Lung (tissue), 12 donors: ENCODE measurements around the gene NACC2. TPM values are rescaled to one million over a fixed set of nuclear protein-coding genes. Genes with fewer than 3 reads are reported as not detected.

Source experiments
- ATAC-seq: fragments of 200-7000 bp; cut with Tn5 transposase; one replicate; pipeline ENCODE4 v1.9.1; 2020; ENCODE audit warnings: moderate number of reproducible peaks; ENCODE audit not compliant: insufficient read depth, low FRiP score
- DNase-seq, 3 donors: peaks; one replicate each; pipeline ENCODE4 v3.0.0-alpha.2; 2013 to 2017
- H3K27ac ChIP-seq, 2 donors: one replicate each; pipeline ENCODE4 v1.5.1; 2013; ENCODE audit warnings: mild to moderate bottlenecking in 2 of 2, moderate library complexity in 2 of 2, control low read depth in 1 of 2, inconsistent platforms in 1 of 2, low read depth in 1 of 2, low read length in 1 of 2
- H3K27me3 ChIP-seq, 3 donors: one replicate each; pipeline ENCODE4 v1.5.1; 2013; ENCODE audit warnings: low read length in 2 of 3; ENCODE audit not compliant: control insufficient read depth in 3 of 3, insufficient read depth in 3 of 3
- H3K36me3 ChIP-seq, 4 donors: one replicate each; pipeline ENCODE4 v1.5.1; 2013; ENCODE audit warnings: low read length in 4 of 4, mild to moderate bottlenecking in 1 of 4, moderate library complexity in 1 of 4; ENCODE audit not compliant: control insufficient read depth in 4 of 4, insufficient read depth in 4 of 4
- H3K4me1 ChIP-seq, 5 donors: one replicate each; pipeline ENCODE4 v1.5.1; 2013; ENCODE audit warnings: low read length in 5 of 5, mild to moderate bottlenecking in 2 of 5, moderate library complexity in 1 of 5; ENCODE audit not compliant: control insufficient read depth in 5 of 5, insufficient read depth in 5 of 5
- H3K4me3 ChIP-seq: one replicate; pipeline ENCODE4 v1.5.1; 2013; ENCODE audit warnings: mild to moderate bottlenecking, control low read depth, moderate library complexity
- H3K9ac ChIP-seq, 2 donors: one replicate each; pipeline ENCODE4 v1.5.1; 2013; ENCODE audit warnings: low read length in 2 of 2, control low read depth in 1 of 2; ENCODE audit not compliant: insufficient read depth in 1 of 2
- H3K9me3 ChIP-seq, 4 donors: one replicate each; pipeline ENCODE4 v1.5.1; 2013; ENCODE audit warnings: low read length in 3 of 4, mild to moderate bottlenecking in 1 of 4, moderate library complexity in 1 of 4; ENCODE audit not compliant: control insufficient read depth in 4 of 4, insufficient read depth in 3 of 4
- WGBS, 2 donors: extraction: QIAGEN DNeasy Blood & Tissue Kit; methylation state at CpG; one replicate each; pipeline ENCODE4 v1.1.7; 2013; 5-methylcytosine and 5-hydroxymethylcytosine counted together
- polyA plus RNA-seq, 2 donors: library from polyadenylated mRNA; stranded (reverse); fragments of 200-250 nt; gene quantifications; one replicate each; pipeline ENCODE4 v1.2.1, GENCODE V29; 2013
- total RNA-seq, 2 donors: library from RNA; depleted of rRNA in 1 of 2; stranded (reverse); fragments of >200 nt in 1 of 2; gene quantifications; one replicate each; pipeline ENCODE4 v1.2.1, GENCODE V29; 2014 to 2021
- TF ChIP-seq, protein P1 (sequence below): IDR thresholded peaks from 2 replicates; pipeline ENCODE4 v1.5.1; 2012; ENCODE audit warnings: mild to moderate bottlenecking; ENCODE audit errors: control extremely low read depth, extremely low read depth
- donor health status: control.
- donor health status: control.
- donor health status: Bipolar disorder and iron deficiency.
- donor health status: healthy.
- donor health status: DM: yes; HTN: yes; CAD: no.

The NACC2 gene
- total and polyA plus RNA-seq, 4 donors: 5.9 to 32.7 (median 10.5) TPM

DNA sequence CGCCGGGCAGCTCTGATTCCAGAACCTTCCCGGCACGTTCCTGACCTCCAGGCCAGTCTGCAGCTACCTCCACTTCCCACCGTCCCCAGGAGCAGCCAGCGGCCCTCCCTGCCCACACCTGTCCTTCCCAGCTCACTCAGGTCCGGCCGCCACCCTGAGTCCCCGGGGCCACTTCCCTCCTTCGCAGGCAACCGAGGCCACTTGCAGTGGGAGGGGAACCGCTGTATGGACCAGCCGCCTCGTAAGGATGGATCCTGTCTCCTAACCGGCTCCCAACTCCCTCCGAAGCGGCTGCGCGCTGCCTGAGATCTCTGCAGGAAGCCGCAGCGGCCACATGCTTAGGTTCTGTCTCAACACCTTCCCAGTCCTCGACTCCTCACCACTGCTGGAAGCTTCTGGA is 16.1 kb upstream of the NACC2 start:
- 90 to 94% methylated on average over 22 of the region's 22 CpGs for WGBS, 2 donors
- peaks cover 6 to 33% (median 12%) of the 10 kb centered on the region in 5 donors for H3K4me1 ChIP-seq
- H3K9me3 ChIP-seq: no peaks in the 10 kb centered on the region
- peaks cover 0 to 11% (median 6%) of the 10 kb centered on the region in 4 donors for H3K36me3 ChIP-seq
- ATAC-seq: no peak
- H3K27me3 ChIP-seq: peaks cover 0 to 3% (median 0%) of the 10 kb centered on the region in 3 donors
- H3K27ac ChIP-seq: no peak overlapping the region
- TF ChIP-seq, protein P1, sequence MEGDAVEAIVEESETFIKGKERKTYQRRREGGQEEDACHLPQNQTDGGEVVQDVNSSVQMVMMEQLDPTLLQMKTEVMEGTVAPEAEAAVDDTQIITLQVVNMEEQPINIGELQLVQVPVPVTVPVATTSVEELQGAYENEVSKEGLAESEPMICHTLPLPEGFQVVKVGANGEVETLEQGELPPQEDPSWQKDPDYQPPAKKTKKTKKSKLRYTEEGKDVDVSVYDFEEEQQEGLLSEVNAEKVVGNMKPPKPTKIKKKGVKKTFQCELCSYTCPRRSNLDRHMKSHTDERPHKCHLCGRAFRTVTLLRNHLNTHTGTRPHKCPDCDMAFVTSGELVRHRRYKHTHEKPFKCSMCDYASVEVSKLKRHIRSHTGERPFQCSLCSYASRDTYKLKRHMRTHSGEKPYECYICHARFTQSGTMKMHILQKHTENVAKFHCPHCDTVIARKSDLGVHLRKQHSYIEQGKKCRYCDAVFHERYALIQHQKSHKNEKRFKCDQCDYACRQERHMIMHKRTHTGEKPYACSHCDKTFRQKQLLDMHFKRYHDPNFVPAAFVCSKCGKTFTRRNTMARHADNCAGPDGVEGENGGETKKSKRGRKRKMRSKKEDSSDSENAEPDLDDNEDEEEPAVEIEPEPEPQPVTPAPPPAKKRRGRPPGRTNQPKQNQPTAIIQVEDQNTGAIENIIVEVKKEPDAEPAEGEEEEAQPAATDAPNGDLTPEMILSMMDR: no peak
- H3K4me3 ChIP-seq: no peak overlapping the region
- no peak overlapping the region for H3K9ac ChIP-seq
- no peak for DNase-seq

DNA sequence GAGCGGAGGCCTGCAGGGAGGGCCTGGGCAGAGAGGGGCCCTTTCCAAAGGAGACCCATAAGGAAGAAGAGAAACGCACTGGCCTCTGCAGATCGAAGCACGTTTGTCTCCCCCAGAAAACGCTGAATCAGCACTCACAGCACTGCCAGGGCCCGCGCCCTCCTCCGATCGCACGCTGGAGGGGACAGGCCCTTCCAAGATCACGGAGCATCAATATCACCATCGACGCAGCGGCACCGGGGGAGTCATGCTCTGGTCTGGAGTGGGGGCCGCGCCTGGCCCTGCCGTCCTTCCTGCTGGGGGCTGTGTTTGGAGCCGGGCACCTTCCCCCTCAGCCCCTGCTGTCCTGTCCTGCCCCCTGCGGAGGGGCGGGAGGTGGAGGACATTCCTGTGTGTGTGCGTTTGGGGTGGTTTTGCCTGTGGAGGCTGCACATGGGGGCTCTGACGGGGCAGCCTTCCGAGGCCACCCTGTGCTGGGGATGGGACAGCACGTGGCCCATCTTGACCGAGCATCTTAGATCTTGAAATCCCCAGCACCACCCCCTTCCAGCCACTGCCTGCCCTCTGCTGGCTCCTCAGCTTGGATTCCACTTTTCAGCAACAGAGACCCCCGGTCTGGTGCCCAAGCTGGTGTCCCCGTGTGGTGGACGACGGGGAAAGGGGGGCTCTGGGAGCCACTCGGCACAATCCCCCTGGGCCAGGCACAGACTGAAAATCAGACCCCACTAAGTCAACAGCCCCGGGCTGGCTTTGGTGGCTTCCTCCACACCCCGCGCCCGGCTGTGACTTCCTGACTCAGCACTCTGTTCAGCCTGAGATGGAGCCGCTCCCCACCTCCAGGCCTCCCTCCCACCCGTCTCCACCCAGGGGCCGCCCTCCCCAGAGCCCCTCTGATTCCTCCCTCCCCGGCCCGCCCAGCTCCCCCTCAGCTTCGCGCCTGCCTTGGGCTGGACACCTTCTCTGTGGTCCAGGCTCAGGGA is 15.3 kb upstream of the NACC2 start:
- Histone ChIP-seq H3K9me3 (no peaks in the 10 kb centered on the region), H3K4me3 (no peak overlapping the region), H3K9ac (no peak overlapping the region), H3K27me3 (peaks cover 0 to 3% (median 0%) of the 10 kb centered on the region in 3 donors), H3K4me1 (peaks cover 9 to 39% (median 12%) of the 10 kb centered on the region in 5 donors), H3K36me3 (peaks cover 0 to 7% (median 2%) of the 10 kb centered on the region in 4 donors), H3K27ac (peak overlapping the region in 1 of 2 donors; percentile 21)
- TF ChIP-seq, protein P1: no peak
- DNase-seq: peak; percentile 51 to 73 (median 71)
- WGBS, 2 donors: 9 to 28% methylated on average over 36 to 42 of the region's 42 CpGs
- no peak for ATAC-seq

DNA sequence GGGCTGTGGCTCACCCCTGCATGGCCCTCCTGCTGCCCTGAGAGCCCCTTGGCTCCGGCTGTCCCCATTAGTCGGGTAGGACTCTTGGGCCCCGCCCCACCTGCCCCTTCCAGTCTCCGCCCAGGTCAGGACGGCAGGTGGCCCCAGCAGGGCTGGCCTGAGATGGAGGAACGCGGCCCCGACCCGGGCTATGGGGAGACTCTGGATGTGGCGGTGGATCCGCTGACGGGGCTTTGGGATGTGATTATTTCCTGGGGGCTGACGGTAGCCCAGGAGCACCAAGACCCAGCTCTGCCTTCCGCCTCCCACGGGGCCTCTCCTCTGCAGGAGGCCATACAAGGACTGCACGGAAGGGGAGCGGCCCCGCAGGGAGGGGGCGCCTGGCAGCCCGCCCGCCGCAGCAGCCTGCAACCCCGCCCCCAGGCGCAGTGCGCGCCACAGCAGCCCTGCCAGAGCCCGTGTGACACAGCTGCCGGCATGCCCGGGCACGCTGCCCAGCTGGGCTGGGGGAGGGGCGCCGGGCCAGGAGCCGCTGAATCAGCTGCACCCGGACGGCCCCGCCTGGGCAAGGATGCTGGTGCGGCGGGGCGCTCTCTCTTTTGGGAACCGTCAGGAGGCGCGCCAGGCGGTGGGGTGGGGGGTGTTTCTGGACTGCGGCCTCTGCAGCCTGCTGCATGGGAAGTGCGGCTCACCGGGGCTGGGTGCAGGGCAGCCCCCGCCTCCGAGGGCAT is 14.4 kb upstream of the NACC2 start:
- TF ChIP-seq, protein P1: no peak
- Histone ChIP-seq H3K9ac (no peak overlapping the region), H3K4me3 (peak overlapping the region; percentile 12), H3K9me3 (no peaks in the 10 kb centered on the region), H3K27ac (peak overlapping the region; percentile 41 to 81), H3K36me3 (peaks cover 0 to 2% (median 0%) of the 10 kb centered on the region in 4 donors), H3K27me3 (peaks cover 0 to 3% (median 0%) of the 10 kb centered on the region in 3 donors), H3K4me1 (peaks cover 9 to 46% (median 14%) of the 10 kb centered on the region in 5 donors)
- 1% methylated on average over 32 to 48 of the region's 48 CpGs for WGBS, 2 donors
- ATAC-seq: peak; percentile 84
- peak; percentile 94 to 97 (median 97) for DNase-seq
